HG03064 (cell line): ENCODE data around the gene GRIA1.

ENCODE experiments used
- ATAC-seq: cut with Tn5 transposase; IDR thresholded peaks from one replicate; pipeline ENCODE4 v1.9.1; 2021; ENCODE audit warnings: low read depth; ENCODE audit not compliant: unreplicated experiment

Gene GRIA1

DNA sequence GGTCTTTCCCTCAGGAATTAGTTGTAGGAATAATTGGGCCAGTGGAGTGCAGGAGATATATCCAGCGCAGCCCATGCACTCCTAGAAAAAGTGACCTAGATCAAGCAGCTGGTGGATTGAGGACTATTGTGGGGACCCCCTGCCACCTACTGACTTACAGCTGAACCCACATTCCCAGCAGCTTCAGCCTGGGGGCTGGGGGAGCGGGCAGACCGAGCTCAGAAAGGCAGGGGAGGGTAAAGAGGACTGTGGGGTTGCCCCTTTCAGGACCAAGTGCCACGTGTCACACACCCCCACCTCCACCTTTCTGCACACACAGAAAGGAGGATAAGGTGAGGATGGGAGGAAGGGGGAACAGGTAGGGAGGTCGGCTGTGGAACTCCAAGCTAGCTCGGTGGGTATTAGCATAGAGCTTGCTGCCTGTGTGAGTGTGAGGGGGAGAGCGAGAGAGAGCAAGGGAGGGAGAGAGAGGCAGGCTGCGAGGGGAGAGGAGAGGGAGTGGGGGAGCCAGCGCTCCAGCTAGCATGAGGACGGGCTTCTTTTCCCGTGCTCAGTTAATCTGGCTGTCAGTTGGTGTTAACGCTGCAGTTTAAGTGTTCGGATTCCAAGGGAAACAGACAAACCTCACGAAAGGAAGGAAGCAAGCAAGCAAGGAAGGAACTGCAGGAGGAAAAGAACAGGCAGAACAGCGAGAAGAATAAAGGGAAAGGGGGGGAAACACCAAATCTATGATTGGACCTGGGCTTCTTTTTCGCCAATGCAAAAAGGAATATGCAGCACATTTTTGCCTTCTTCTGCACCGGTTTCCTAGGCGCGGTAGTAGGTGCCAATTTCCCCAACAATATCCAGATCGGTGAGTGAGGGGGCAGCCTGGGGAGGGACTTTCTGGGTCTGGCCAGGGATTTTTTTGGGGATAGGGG is at the start of gene GRIA1:
Gene GRIA1, plus strand, starts transcription at position 553 of the 920 bp plus-strand sequence.
- ATAC-seq: no peak

DNA sequence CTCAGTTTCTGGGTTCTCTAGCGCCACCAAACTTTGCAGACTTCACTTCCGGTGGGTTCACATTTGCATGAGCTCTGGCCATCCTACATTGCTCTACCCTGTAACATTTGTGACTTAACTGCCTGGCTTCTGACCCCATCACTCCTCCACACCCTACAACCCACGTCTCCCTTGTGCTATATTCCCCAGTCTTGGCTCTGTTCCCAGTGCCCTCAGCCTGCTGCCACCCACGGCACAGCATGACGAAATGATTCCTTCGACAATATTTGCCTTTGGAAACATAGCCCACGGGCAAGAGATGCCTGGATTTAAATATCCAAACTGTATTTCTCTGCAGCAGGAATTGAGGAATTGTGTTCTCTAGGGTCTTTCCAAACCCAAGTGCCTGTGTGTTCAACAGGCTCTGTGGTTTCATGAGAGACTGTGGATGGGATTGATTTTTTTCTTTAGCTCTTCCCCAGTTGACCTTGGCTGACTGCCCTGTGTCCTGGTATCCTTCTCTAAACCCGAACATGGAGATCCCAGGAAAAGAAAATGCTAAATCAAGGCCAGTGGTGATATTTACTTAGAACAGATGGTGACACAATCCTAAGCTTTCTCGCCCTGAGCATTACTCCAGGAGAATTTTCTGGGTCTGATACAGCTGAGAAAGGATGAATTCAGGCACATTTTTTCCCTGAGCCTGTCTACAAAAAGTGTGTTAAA is 44.4 kb upstream of the GRIA1 start:
- no peak for ATAC-seq

DNA sequence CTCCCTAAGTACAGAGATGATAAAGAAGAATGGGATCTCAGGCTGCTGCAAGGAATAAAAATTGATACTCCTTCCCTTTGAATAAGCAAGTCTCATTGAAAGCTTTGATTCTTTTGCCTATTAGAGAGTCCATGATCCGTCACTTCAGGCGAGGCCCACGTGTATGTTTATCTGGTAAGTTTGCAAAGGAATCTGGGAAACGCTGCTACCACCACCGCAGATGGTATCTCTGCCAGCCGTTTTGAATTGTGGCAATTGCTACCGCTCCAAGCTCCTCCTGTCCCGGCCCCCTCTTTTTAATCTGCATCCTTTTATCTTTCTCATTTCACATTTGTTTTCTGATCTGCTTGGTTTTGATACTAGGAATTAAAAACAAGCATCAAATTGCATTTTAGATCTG is 42.9 kb upstream of the GRIA1 start:
- no peak for ATAC-seq

DNA sequence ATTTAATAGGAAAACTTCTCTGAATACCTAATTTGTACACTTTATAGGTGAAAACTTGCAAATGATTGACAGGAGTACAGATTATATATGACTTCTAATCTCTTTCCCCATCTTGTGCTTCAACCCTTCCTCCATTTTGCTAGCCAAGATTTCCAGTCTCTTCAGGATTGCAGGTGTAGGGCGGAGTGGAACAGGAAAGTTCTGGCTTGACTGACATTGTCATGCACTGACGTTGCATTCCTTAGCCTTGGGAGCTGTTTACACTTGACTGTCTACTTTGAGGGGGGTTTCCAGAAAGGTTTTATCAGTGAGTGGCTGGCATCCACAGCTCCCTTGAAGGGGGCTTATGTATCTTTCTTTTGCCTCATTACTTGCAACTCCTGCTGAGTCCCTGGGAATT is 34.1 kb upstream of the GRIA1 start:
- no peak for ATAC-seq

DNA sequence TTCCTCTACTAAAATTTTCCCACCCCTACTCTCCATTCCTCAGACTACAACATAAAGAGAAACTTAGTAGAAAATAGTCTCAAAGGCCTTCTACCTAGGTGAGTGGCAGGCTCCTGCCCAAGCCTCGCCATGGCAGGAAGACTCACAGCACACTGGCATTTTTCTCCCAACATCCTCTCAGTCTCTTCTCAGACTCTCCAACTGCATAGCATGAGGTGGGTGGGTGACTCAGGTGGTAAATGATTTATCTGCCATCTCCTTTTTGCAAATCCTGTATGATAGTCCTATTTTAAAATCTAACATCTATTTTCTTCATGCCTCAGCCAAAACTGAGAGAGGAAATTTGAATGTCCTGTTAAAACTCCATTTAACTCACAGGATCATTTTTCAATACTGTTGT is 33.5 kb upstream of the GRIA1 start:
- no peak for ATAC-seq

DNA sequence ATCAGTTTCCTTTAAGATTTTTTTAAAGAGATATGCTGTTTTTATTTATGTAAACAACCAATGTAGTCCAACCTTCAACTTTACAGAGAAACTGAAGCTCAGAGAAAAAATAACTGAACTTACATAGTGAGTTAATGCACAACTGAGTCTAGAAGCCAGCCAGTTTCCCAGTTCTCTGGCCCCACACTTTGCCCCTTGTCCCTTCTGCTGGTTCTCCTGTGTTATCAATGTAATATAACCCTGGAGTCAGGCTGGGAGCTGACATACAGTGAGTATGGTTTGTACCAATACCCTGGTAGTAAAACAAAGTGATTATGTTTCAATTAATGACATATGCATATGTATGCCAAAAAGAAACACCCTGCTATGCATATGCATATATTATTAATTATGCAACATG is 32.2 kb upstream of the GRIA1 start:
- no peak for ATAC-seq

DNA sequence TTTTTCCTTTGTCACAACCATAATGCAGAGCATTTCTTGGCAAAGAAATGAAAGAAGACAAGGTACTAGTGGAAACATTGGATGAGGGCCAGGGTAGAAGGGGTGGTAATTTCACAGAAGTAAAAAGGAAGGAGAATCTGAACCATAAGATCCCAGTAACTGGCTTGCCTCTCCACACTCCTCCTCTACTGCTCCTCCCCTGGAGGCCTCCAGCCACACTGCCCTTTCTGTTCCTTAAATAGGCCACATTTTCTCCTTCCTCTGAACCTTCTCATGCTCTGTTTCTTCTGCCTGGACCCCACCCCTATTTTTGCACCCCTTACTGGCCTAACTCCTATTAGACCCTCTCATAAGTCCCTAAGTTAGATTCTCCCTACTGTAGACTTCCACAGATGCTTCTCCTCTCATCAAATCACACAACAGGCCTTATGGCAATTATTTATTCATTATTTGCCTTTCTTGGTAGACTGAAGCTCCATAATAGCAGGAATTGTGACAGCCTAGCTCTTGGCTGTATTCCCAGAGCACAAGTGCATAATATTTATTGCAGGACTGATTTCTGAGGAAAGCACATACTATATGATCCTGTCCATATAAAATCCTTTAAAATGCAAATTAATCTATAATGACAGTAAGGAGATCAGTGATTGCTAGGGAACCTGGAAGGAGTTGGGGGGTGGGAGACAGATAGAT is 31.3 kb upstream of the GRIA1 start:
- ATAC-seq: no peak

DNA sequence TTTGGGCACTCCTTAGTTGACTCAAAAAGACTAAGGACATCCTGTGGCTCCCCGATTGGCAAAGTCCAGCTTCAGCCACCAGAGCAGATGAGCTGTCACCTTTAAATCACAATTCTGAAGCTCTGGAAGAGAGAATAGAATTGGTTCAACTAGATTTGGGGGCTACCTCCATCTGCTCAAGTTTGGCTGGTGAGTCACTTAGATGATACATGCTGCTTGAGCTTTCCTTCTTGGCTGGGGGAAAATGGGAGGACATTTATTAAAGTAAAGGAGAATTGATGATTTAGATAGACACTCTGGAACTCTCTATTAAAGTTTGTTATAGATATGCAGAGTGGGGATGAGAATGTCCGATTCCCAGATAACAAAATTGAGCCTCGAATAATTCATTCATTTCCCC is 30.0 kb upstream of the GRIA1 start:
- ATAC-seq: no peak

DNA sequence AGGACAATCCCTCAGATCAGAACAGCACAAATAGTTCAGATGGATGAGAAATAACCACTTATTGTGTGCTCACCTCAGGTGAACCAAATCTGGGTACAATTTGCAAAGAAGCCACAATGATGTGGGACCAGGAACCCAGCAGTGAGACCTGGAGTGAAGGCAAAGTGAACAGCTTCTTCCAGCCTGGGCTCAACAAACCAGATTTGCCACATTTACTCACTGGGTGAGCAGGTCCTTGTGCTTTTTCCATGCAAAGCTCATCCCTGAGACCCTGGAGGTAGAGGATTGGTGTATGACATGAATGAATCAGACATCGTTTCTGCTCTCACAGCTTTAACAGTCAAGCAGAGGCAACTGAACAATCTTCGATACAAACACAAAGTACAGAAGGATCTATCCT is 29.1 kb upstream of the GRIA1 start:
- no peak for ATAC-seq

DNA sequence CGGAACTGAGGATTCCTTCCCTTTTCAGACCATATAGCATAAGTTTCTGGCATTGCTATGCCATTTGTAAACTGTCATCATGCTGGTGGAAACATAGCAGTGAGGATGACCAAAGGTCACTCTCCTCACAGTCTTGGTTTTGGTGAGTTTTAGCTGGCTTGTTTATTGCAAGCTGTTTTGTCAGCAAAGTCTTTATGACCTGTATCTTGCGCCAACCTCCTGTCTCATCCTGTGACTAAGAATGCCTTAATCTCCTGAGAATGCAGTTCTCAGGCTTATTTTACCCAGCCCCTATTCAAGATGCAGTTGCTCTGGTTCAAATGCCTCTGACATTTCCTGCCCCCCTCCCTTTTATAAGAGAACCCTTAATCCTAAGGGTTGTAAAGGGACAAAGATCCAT is 26.7 kb upstream of the GRIA1 start:
- ATAC-seq: no peak

DNA sequence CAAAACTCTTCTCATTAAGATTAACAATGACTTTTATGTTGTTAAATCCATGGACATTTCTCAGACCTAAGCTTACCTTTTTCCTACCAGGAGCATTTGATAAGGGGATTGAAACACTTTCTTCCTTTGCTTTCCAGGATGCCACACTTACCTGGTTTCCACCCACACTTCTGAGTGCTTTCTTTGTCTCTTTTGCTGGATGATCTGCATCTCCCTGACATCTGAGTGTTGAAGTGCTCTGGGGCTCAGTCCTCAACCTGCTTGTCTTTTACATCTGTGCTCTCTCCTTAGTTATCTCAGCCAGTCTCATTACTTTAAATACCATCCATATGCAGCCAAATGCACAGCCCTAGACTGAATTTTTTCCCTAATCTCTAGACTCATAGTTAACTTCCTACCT is 22.9 kb upstream of the GRIA1 start:
- no peak for ATAC-seq

DNA sequence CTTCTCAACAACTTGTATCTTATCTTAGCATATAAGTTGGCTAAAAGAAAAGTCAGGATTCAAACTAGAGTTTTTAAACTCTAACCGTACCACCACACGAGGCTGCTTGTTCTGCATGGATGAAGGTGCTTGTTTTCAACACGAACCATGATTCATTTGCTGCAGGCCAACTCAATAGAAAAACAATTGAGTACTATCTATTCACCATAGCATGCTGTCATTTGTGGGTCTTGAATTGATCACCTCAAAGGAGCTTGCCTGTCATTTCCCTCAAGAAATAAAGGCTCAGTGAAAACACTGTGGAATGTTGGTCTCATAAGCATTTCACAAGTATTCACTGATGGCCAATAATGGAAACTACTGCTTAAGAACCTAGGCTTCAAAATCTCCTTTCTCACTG is 21.0 kb upstream of the GRIA1 start:
- ATAC-seq: no peak

DNA sequence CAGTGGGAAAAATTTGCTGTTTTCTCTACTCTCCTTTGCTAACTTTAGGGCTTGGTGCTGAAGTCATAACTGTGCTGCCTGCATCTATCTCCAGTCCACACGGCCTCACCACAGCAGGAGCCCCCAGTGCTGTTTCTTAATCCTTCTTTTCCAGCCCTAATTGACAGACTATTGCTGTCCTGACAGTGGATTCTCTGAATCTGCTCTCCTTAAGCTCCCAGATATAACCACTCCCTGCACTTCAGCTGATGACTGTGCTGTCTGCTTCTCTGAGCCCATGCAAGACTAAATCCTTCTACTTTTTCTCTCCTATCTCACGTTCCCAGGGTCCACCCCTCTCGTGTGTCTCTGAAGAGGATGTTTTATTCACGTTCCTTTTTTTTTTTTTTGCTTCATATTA is 19.7 kb upstream of the GRIA1 start:
- ATAC-seq: no peak

DNA sequence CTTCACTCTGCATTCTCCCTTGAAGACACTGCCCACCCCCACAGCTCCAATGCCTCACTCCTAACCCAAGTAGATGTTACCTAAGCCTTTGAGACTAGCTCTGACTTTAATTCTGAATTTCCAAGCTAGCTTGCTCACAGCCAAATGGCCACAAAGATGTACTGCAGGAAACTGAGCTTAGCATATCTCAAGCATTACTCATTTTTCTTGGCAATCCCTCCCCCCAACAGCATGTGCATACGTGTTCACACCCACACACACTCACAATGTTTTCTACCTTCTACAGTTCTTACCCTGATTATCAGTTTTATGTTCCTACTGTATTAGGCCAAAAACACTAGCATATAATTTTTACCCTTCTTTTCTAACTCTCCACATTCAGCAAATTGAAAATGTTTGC is 13.7 kb upstream of the GRIA1 start:
- no peak for ATAC-seq

DNA sequence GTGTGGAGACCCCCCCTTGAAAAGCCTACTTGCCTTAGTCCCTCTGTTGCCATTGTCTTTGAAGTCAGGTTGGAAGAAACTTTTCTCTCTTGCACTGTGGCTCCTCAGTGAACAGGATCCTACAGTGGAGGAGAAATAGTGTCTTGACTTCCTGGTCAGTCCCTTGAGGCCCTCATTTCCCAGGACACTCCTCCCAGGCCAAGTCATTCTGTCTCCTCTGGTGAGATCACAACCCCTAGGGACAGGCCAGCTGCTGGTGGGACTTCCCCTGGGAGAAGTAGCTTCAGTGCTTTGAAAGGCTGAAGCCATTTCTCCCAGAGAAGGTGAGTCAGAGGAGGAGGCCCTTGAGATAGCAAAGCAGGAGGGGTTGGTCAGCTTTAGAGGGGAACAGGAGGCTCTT is 10.1 kb upstream of the GRIA1 start:
- peak; percentile 91 for ATAC-seq

DNA sequence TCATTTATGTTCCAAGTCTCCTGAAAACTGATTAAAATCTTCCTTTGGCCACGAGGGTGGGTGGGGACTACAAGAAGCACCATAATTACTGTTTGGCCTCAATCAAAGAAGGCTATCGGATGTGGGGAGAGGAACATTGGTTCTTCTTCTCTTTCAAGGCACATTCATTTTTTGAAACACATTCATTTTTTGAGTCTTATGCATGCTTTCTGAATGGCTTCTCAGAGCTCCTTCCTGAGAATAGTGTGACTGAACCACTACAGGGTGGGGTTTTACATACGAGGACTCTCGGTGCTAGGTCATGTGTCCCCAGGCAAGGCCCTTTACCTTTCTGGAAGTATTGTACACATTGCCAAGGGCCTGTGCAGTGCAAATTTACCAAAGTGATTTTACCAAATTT is 7.0 kb upstream of the GRIA1 start:
- ATAC-seq: no peak

DNA sequence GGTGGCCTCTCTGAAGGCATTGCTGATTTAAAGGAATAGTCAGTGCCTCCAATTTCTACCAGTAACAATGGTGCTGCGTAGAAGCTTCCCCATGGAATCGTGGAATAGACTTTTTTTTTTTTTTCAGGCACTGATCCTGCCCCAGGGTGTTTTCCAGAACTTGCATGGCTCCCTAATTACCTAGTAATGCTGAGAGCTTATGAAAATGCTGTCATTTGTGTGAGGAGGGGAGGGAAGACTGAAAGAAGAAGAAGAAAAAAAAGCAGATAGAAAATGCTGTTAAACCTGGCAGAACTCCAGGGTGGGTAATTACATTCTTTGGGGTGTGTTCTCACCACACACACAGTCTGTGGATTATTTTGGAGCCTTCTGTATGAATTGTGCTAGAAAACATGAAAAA is 4.8 kb upstream of the GRIA1 start:
- no peak for ATAC-seq

DNA sequence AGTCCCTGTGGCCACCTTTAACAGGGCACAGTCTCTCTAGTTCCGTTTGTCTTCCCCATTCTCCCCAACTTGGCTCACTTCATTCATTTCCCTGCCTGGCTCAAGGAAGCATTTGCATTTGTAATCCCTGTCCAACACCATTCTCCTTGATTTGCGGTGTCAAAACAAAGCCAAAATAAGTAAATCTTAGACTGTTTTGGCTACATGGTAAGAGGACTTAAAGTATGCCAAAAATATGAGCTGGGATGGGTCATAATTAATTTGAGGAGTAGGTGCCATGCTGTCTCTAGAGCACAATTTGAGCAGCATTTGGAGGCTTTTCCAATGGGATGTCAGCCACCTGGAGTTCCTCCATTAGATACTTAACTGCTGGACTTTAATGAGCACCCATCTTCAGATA is 3.7 kb upstream of the GRIA1 start:
- ATAC-seq: no peak

DNA sequence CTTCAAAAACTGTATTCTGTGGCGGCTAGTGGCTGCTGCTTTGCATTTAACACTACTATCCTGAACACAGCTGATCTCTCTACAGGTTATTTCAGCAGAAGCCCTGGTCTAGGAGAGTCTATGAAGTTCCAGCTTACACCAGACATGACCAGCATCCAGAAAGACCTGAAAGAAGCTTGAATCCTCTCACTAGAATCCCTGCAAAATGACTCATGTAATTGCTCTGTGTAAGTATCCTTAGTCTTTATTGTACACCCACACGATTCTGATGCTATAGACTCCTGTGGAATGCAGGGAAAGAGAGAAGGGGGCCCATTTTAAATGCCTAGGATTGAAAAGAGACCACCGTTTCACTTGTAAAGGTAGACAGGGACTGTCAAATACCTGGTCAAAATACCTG is 859 bp upstream of the GRIA1 start:
- ATAC-seq: no peak

DNA sequence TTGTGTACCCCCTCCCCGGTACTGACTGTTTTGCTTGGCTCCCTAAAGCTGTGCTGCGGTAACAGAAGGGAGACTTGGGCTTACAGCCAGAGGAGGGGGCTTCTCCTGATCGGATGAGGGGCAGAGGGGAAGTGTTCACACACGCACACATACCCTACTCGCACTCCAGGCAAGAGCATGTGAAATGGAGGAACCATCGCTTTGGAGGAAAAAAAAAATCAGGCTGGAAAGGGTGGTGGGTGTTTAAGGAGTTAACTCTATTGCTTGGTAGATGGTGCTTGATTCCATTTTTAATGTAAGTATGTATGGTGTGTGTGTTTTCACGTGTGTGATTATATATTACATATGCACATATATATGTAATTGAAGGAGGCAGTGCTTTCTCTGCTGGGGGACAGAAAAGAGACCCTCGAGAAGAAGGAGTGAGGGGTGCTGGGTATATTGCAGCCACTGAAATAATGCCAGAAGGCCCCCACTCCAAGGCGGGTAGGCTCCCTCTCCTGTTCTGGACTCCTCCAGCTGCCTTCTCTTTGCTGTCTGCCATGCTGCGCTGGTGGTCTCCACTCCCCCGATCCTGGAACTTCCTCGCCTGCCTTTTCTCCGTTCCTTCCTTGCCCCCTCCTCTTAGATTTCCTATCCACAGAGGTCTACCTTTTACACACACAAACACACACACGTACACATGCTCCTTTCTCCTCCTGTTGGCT is 721 bp downstream of the GRIA1 start:
- ATAC-seq: no peak

DNA sequence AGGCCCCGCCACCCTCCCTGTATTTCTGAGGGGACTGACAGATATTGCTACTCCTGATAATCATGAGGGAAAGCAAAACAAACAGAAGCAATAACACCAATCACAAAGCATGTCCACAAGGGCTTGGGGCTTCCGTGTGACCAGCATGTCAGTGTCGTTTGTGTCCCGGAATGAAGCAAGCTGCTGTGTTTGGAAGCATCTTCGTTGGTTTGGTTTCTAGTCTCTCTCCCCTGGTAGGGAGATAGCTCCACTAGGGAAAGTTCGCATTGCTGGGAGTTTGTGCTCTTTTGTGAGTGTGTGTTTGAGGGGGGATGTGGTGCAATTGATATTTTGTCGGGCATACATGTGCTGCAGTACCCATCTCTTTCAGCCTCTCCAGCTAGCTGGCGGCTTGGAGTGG is 1.4 kb downstream of the GRIA1 start:
- ATAC-seq: no peak
